ENCODE measurements around the gene PPP1R14B. TPM values are rescaled to one million over a fixed set of nuclear protein-coding genes. Genes with fewer than 3 reads are reported as not detected.
"Not testable (repeated sequence)": the region's sequence is repeated elsewhere in the genome, so short reads cannot be mapped to it uniquely, and the experiment has no call there.

The PPP1R14B gene
- total RNA-seq, 2 experiments from 2014 or later, result 178 to 197 TPM

GRCh38 chr11:64250415-64251015, 3.8 kb upstream of the PPP1R14B start:
- H3K4me1 Mint-ChIP-seq (ENCODE audit: low read depth), result peaks cover 44% of the 10 kb centered on the region
- POLR2A ChIA-PET, result interaction anchor here (0.6 to 2.4 kb wide), 6 partner anchors 9 to 43 kb away, joined by 3 to 18 read pairs (median 6); partner anchors contain the start of genes BAD, FERMT3 and FKBP2
- no peaks in the 10 kb centered on the region for H3K27me3 Mint-ChIP-seq (ENCODE audit: low read depth)
- H3K4me3 Mint-ChIP-seq, result peak overlapping the region; percentile 80
- ATAC-seq (no peak), DNase-seq (no peak)
- H3K27ac Mint-ChIP-seq, result no peak overlapping the region
- CTCF ChIA-PET, result interaction anchor here (0.7 to 3.7 kb wide), 11 partner anchors 8 to 81 kb away, joined by 3 to 63 read pairs (median 5); partner anchors contain the start of genes CATSPERZ, DNAJC4 and STIP1
- H3K9me3 Mint-ChIP-seq (ENCODE audit: insufficient read depth), result no peaks in the 10 kb centered on the region
- no peaks in the 10 kb centered on the region for H3K36me3 Mint-ChIP-seq (ENCODE audit: low read depth)

- POLR2A ChIA-PET, result interaction anchor here (0.6 to 1.5 kb wide), 4 partner anchors 9 to 35 kb away, joined by 3 to 7 read pairs (median 4); partner anchors contain the start of genes BAD and FKBP2
These were observed 3.0 kb upstream of the PPP1R14B start for GRCh38 chr11:64249563-64250414.

GRCh38 chr11:64249038-64249437, 2.3 kb upstream of the PPP1R14B start:
- Mint-ChIP-seq H3K9me3 (ENCODE audit: insufficient read depth) (no peaks in the 10 kb centered on the region), H3K4me3 (no peak overlapping the region), H3K36me3 (ENCODE audit: low read depth) (peaks cover 3% of the 10 kb centered on the region), H3K27ac (no peak overlapping the region), H3K4me1 (ENCODE audit: low read depth) (peaks cover 51% of the 10 kb centered on the region), H3K27me3 (ENCODE audit: low read depth) (no peaks in the 10 kb centered on the region)
- CTCF ChIA-PET, result interaction anchor here (2.0 to 4.4 kb wide), 6 partner anchors 19 to 55 kb away, joined by 10 to 63 read pairs (median 23); partner anchors contain the start of genes CATSPERZ, DNAJC4 and ESRRA
- POLR2A ChIA-PET, result interaction anchor here (0.9 kb wide), 1 partner anchor 15 kb away, joined by 3 read pairs; no protein-coding TSS in a partner anchor
- ATAC-seq (no peak), DNase-seq (no peak)

More at GRCh38 chr11:64249563-64250414, 3.0 kb upstream of the PPP1R14B start:
- H3K4me1 Mint-ChIP-seq (ENCODE audit: low read depth), result peaks cover 47% of the 10 kb centered on the region
- H3K36me3 Mint-ChIP-seq (ENCODE audit: low read depth), result no peaks in the 10 kb centered on the region
- no peak for ATAC-seq
- no peak overlapping the region for H3K27ac Mint-ChIP-seq
- no peak overlapping the region for H3K4me3 Mint-ChIP-seq
- DNase-seq, result no peak
- H3K9me3 Mint-ChIP-seq (ENCODE audit: insufficient read depth), result no peaks in the 10 kb centered on the region
- CTCF ChIA-PET, result interaction anchor here (0.7 to 3.7 kb wide), 11 partner anchors 7 to 91 kb away, joined by 3 to 63 read pairs (median 5); partner anchors contain the start of genes CATSPERZ, DNAJC4 and STIP1
- H3K27me3 Mint-ChIP-seq (ENCODE audit: low read depth), result no peaks in the 10 kb centered on the region

- H3K4me1 Mint-ChIP-seq (ENCODE audit: low read depth), result peaks cover 50% of the 10 kb centered on the region
These were observed 1.8 kb upstream of the PPP1R14B start for GRCh38 chr11:64248578-64248977.

GRCh38 chr11:64247729-64248531, 1.2 kb upstream of the PPP1R14B start:
- no peaks in the 10 kb centered on the region for H3K27me3 Mint-ChIP-seq (ENCODE audit: low read depth)
- peaks cover 14% of the 10 kb centered on the region for H3K36me3 Mint-ChIP-seq (ENCODE audit: low read depth)
- POLR2A ChIA-PET, result interaction anchor here (0.6 to 5.6 kb wide), 3 partner anchors 41 to 1690 kb away, joined by 3 to 39 read pairs (median 29); partner anchors contain the start of genes FERMT3 and STIP1
- peak overlapping the region; percentile 59 for H3K4me3 Mint-ChIP-seq
- DNase-seq (no peak), ATAC-seq (no peak)
- H3K9me3 Mint-ChIP-seq (ENCODE audit: insufficient read depth), result no peaks in the 10 kb centered on the region
- CTCF ChIA-PET, result interaction anchor here (0.9 to 6.8 kb wide), 4 partner anchors 18 to 70 kb away, joined by 3 to 57 read pairs (median 18); partner anchors contain the start of genes DNAJC4, ESRRA, FERMT3 and TRMT112
- peaks cover 51% of the 10 kb centered on the region for H3K4me1 Mint-ChIP-seq (ENCODE audit: low read depth)
- H3K27ac Mint-ChIP-seq, result peak overlapping the region; percentile 50

More at GRCh38 chr11:64248578-64248977, 1.8 kb upstream of the PPP1R14B start:
- no peaks in the 10 kb centered on the region for H3K27me3 Mint-ChIP-seq (ENCODE audit: low read depth)
- H3K9me3 Mint-ChIP-seq (ENCODE audit: insufficient read depth), result no peaks in the 10 kb centered on the region
- ChIA-PET CTCF (interaction anchor here (2.9 to 4.4 kb wide), 2 partner anchors 18 to 55 kb away, joined by 10 to 27 read pairs; partner anchors contain the start of genes DNAJC4 and ESRRA), POLR2A (interaction anchor here (0.9 kb wide), 1 partner anchor 15 kb away, joined by 3 read pairs; no protein-coding TSS in a partner anchor)
- H3K27ac Mint-ChIP-seq, result no peak overlapping the region
- DNase-seq, result no peak
- H3K36me3 Mint-ChIP-seq (ENCODE audit: low read depth), result peaks cover 8% of the 10 kb centered on the region
- ATAC-seq, result no peak
- no peak overlapping the region for H3K4me3 Mint-ChIP-seq

- H3K4me3 Mint-ChIP-seq, result peak overlapping the region; percentile 77
- peaks cover 20% of the 10 kb centered on the region for H3K36me3 Mint-ChIP-seq (ENCODE audit: low read depth)
- H3K9me3 Mint-ChIP-seq (ENCODE audit: insufficient read depth); H3K27me3 Mint-ChIP-seq (ENCODE audit: low read depth); DNase-seq: not testable (repeated sequence)
- peaks cover 48% of the 10 kb centered on the region for H3K4me1 Mint-ChIP-seq (ENCODE audit: low read depth)
- POLR2A ChIA-PET, result interaction anchor here (0.6 to 6.3 kb wide), 9 partner anchors 9 to 71 kb away, joined by 3 to 58 read pairs (median 5); partner anchors contain the start of genes FERMT3, NUDT22, STIP1 and TRMT112
- peak overlapping the region; percentile 66 for H3K27ac Mint-ChIP-seq
- CTCF ChIA-PET, result interaction anchor here (1.1 to 6.8 kb wide), 6 partner anchors 9 to 58 kb away, joined by 3 to 57 read pairs (median 8); partner anchors contain the start of genes CATSPERZ, ESRRA and FERMT3
- ATAC-seq, result peak; percentile 25
These were observed 197 bp downstream of the PPP1R14B start for GRCh38 chr11:64246621-64246870.

GRCh38 chr11:64245797-64246620, 734 bp downstream of the PPP1R14B start:
- Mint-ChIP-seq H3K27me3 (ENCODE audit: low read depth) (no peaks in the 10 kb centered on the region), H3K4me3 (peak overlapping the region; percentile 88), H3K9me3 (ENCODE audit: insufficient read depth) (no peaks in the 10 kb centered on the region), H3K27ac (peak overlapping the region; percentile 85), H3K4me1 (ENCODE audit: low read depth) (peaks cover 47% of the 10 kb centered on the region), H3K36me3 (ENCODE audit: low read depth) (peaks cover 20% of the 10 kb centered on the region)
- CTCF ChIA-PET, result interaction anchor here (1.0 to 6.8 kb wide), 9 partner anchors 10 to 85 kb away, joined by 3 to 57 read pairs (median 4); partner anchors contain the start of genes CATSPERZ, ESRRA, FERMT3 and PRDX5
- ATAC-seq (peak; percentile 0), DNase-seq (peak; percentile 72)
- POLR2A ChIA-PET, result interaction anchor here (0.6 to 6.3 kb wide), 12 partner anchors 8 to 60 kb away, joined by 3 to 58 read pairs (median 5); partner anchors contain the start of genes FERMT3, NUDT22, STIP1 and TRPT1

GRCh38 chr11:64245401-64245796, 1.3 kb downstream of the PPP1R14B start:
- Mint-ChIP-seq H3K27me3 (ENCODE audit: low read depth) (no peaks in the 10 kb centered on the region), H3K4me3 (peak overlapping the region; percentile 88), H3K4me1 (ENCODE audit: low read depth) (peaks cover 45% of the 10 kb centered on the region), H3K27ac (peak overlapping the region; percentile 85), H3K36me3 (ENCODE audit: low read depth) (peaks cover 21% of the 10 kb centered on the region), H3K9me3 (ENCODE audit: insufficient read depth) (no peaks in the 10 kb centered on the region)
- no peak for ATAC-seq
- ChIA-PET CTCF (interaction anchor here (1.0 to 6.8 kb wide), 9 partner anchors 9 to 86 kb away, joined by 3 to 57 read pairs (median 4); partner anchors contain the start of genes CATSPERZ, ESRRA, FERMT3 and PRDX5), POLR2A (interaction anchor here (0.6 to 6.3 kb wide), 12 partner anchors 8 to 94 kb away, joined by 3 to 58 read pairs (median 5); partner anchors contain the start of genes CCDC88B, FERMT3, NUDT22 and STIP1)
- DNase-seq, result peak; percentile 55

- Mint-ChIP-seq H3K27me3 (ENCODE audit: low read depth) (no peaks in the 10 kb centered on the region), H3K9me3 (ENCODE audit: insufficient read depth) (no peaks in the 10 kb centered on the region), H3K36me3 (ENCODE audit: low read depth) (peaks cover 25% of the 10 kb centered on the region), H3K27ac (peak overlapping the region; percentile 85), H3K4me3 (peak overlapping the region; percentile 88), H3K4me1 (ENCODE audit: low read depth) (peaks cover 46% of the 10 kb centered on the region)
- ChIA-PET CTCF (interaction anchor here (1.0 to 6.8 kb wide), 10 partner anchors 9 to 111 kb away, joined by 3 to 57 read pairs (median 4); partner anchors contain the start of genes CATSPERZ, ESRRA, FERMT3 and PRDX5), POLR2A (interaction anchor here (0.6 to 6.3 kb wide), 13 partner anchors 14 to 1634 kb away, joined by 3 to 58 read pairs (median 5); partner anchors contain the start of genes CCDC88B, FERMT3, NUDT22 and PRDX5)
- DNase-seq (no peak), ATAC-seq (no peak)
These were observed 1.8 kb downstream of the PPP1R14B start for GRCh38 chr11:64244966-64245365.
